ENCODE measurements around the gene ITK.

The ITK gene

GRCh38 chr5:157290156-157290980 is 109.7 kb downstream of the ITK start:
- H3K36me3 ChIP-seq (ENCODE audit: insufficient read depth) = no peaks in the 10 kb centered on the region
- no peaks in the 10 kb centered on the region for H4K20me1 ChIP-seq (ENCODE audit: insufficient read depth)
- H3K4me3 ChIP-seq (IDR thresholded peaks at IDR 0.05; ENCODE audit: insufficient read depth, low read depth, low read length) = no peak overlapping the region
- no peak for TF ChIP-seq CTCF (conservative IDR thresholded peaks at IDR 0.05; ENCODE audit: low read depth, low read length)
- H3K27me3 ChIP-seq (ENCODE audit: insufficient read depth, low read depth) = no peaks in the 10 kb centered on the region
- H3K4me1 ChIP-seq (ENCODE audit: low read depth, poor library complexity, severe bottlenecking) = no peaks in the 10 kb centered on the region
- no peak overlapping the region for H3K4me2 ChIP-seq
- no peaks in the 10 kb centered on the region for H3K79me2 ChIP-seq (ENCODE audit: insufficient read depth, low read depth)
- H2AFZ ChIP-seq (ENCODE audit: low read depth) = no peak overlapping the region
- no peak overlapping the region for H3K9ac ChIP-seq
- H3K27ac ChIP-seq = no peak overlapping the region

DNA sequence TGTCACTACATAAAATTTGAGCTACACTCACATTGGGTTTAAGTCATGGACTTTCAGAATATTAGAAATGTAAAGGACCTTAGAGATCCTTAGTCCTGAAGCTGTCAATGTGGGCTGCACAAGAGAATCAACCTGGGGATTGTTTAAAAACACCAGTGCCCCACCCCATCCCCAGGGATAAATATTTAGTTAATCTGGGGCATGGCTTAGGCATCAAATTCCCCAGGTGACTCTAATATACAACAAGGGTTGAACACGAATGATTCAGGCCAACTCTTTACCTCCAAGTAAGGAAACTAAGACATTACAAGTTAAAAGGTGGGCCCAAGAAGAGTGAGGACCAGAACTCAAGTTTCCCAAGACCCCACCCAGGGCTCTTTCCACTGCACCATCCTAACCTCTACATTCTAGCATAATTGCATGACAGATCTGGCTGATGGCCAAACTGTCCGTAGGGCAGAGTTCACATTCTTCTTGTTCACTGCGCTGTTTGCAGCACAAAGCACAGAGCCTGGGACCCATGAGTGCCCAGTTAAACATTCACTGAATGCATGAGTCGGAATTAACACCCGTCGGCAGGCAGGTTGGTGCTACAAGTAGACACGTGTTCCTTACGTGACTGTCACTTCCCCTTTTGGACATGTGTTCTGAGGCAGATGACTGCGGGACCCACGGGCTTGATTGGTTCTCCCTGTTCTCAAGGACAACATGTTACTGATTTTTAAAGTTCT is 110.5 kb downstream of the ITK start:
- Histone ChIP-seq H4K20me1 (ENCODE audit: insufficient read depth) (no peaks in the 10 kb centered on the region), H3K36me3 (ENCODE audit: insufficient read depth) (no peaks in the 10 kb centered on the region), H3K4me3 (IDR thresholded peaks at IDR 0.05; ENCODE audit: insufficient read depth, low read depth, low read length) (no peak overlapping the region), H2AFZ (ENCODE audit: low read depth) (no peak overlapping the region), H3K4me1 (ENCODE audit: low read depth, poor library complexity, severe bottlenecking) (no peaks in the 10 kb centered on the region), H3K79me2 (ENCODE audit: insufficient read depth, low read depth) (no peaks in the 10 kb centered on the region), H3K9ac (no peak overlapping the region), H3K27ac (no peak overlapping the region), H3K4me2 (no peak overlapping the region), H3K27me3 (ENCODE audit: insufficient read depth, low read depth) (no peaks in the 10 kb centered on the region)
- no peak for TF ChIP-seq CTCF (conservative IDR thresholded peaks at IDR 0.05; ENCODE audit: low read depth, low read length)

DNA sequence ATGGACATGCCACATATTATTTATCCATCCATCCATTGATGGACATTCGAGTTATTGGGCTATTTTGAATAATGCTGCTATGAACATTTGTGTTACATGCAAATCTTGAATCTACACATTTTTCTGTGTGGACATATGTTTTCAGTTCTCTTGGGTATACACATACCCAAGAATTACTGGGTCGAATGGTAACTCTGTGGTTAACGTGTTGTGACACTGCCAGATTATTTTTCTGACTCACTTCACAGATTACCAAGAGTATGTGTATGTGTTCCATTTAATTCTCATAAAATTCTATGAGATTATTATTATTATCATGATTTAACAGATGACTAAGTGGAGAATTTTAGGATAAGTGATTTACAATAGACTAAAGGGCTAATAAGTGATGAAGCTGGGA is 112.0 kb downstream of the ITK start:
- Histone ChIP-seq H3K79me2 (ENCODE audit: insufficient read depth, low read depth) (no peaks in the 10 kb centered on the region), H3K4me3 (IDR thresholded peaks at IDR 0.05; ENCODE audit: insufficient read depth, low read depth, low read length) (no peak overlapping the region), H3K27me3 (ENCODE audit: insufficient read depth, low read depth) (no peaks in the 10 kb centered on the region), H3K36me3 (ENCODE audit: insufficient read depth) (no peaks in the 10 kb centered on the region), H3K9ac (no peak overlapping the region), H4K20me1 (ENCODE audit: insufficient read depth) (no peaks in the 10 kb centered on the region), H2AFZ (ENCODE audit: low read depth) (no peak overlapping the region), H3K27ac (no peak overlapping the region), H3K4me2 (no peak overlapping the region), H3K4me1 (ENCODE audit: low read depth, poor library complexity, severe bottlenecking) (no peaks in the 10 kb centered on the region)
- no peak for TF ChIP-seq CTCF (conservative IDR thresholded peaks at IDR 0.05; ENCODE audit: low read depth, low read length)

DNA sequence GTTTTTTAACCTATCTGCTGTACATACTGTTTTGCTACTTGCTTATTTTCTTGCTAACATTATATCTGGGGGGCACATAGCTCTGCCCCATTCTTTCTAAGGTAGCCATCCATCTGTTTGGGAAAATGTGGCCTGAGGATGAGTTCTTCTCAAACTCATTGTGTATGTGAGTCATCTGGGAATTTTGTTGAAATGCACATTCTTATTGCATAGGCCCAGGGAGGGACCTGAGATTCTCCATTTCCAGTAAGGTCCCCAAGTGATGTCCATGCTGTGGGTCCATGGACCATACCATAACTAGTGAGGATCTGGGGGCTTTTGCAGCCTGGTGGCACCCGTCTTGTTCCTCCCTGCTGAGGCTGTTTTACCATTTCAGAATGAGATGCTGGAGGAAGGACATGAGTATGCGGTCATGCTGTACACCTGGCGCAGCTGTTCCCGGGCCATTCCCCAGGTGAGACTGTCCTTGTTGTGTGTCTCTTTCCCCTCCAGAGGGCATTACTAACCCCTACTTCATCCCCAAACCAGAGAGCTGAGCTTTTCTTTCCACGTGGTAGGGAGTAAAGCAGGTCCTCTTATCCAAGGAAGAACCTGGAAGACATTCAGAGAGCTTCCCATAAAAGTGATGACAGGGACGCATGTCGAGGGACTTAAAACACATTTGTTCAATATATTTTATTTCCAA is 113.9 kb downstream of the ITK start:
- H2AFZ ChIP-seq (ENCODE audit: low read depth) = no peak overlapping the region
- no peak for TF ChIP-seq CTCF (conservative IDR thresholded peaks at IDR 0.05; ENCODE audit: low read depth, low read length)

More for the DNA sequence above, 113.9 kb downstream of the ITK start:
- H3K79me2 ChIP-seq (ENCODE audit: insufficient read depth, low read depth) = no peaks in the 10 kb centered on the region
- H3K4me1 ChIP-seq (ENCODE audit: low read depth, poor library complexity, severe bottlenecking) = no peaks in the 10 kb centered on the region
- no peak overlapping the region for H3K27ac ChIP-seq
- H3K36me3 ChIP-seq (ENCODE audit: insufficient read depth) = no peaks in the 10 kb centered on the region
- H3K4me3 ChIP-seq (IDR thresholded peaks at IDR 0.05; ENCODE audit: insufficient read depth, low read depth, low read length) = no peak overlapping the region
- no peaks in the 10 kb centered on the region for H3K27me3 ChIP-seq (ENCODE audit: insufficient read depth, low read depth)
- no peak overlapping the region for H3K4me2 ChIP-seq
- no peak overlapping the region for H3K9ac ChIP-seq
- H4K20me1 ChIP-seq (ENCODE audit: insufficient read depth) = no peaks in the 10 kb centered on the region
